ENCODE results near the gene KIF11.

DNA sequence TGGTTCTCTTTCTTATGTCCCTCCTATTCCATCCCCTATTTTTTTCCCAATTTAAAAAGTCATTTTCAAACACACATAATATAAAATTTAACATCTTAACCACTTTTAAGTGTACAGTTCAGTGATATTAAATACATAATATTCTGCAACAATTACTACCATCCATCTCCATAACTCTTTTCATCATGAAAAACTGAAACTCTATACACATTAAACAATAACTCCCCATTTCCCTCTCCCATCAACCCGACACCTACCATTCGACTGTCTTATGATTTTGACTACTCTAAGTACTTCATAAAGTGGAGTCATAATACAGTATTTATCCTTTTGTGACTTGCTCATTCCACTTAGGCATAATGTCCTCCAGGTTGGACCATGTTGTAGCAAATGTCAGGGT lies 2.6 kb downstream of the KIF11 start:
- TF ChIP-seq CTCF (IDR thresholded peaks at IDR 0.05; ENCODE audit: low read length) = no peak
- no peak for TF ChIP-seq EZH2phosphoT487 (IDR thresholded peaks at IDR 0.05; ENCODE audit: low read length)
- TF ChIP-seq EZH2 (optimal IDR thresholded peaks at IDR 0.05; ENCODE audit: low read depth, low read length) = no peak
